Bronchial epithelial cell (primary cell): ENCODE measurements around the gene SEBOX. TPM values are rescaled to one million over a fixed set of nuclear protein-coding genes. Genes with fewer than 3 reads are reported as not detected.
A peak's percentile ranks its signal among the peaks of the same experiment; 100 is the strongest.

Experiments used
- DNase-seq: peaks from one replicate; pipeline ENCODE4 v3.0.0-alpha.2; 2010; ENCODE audit warnings: low read depth
- FAIRE-seq: peaks from 2 replicates; lab custom pipeline; 2011; peaks lifted over from hg19 to GRCh38; lab: Jason Lieb, UNC
- H3K27me3 ChIP-seq: 2 replicates; pipeline ENCODE4 v1.5.1; 2011; ENCODE audit warnings: low read length; ENCODE audit not compliant: control insufficient read depth, insufficient read depth
- H3K36me3 ChIP-seq: 2 replicates; pipeline ENCODE4 v1.5.1; 2011; ENCODE audit warnings: low read length; ENCODE audit not compliant: control insufficient read depth, insufficient read depth
- H3K4me3 ChIP-seq: 2 replicates; pipeline ENCODE4 v1.5.1; 2011; ENCODE audit warnings: mild to moderate bottlenecking, low read depth, low read length, control low read depth
- total RNA-seq: library from RNA; depleted of rRNA; stranded (reverse); fragments of >200 nt; gene quantifications from 2 replicates; pipeline ENCODE4 v1.2.1, GENCODE V29; 2014
- TF ChIP-seq, protein P1 (sequence below): IDR thresholded peaks from 2 replicates; pipeline ENCODE4 v1.5.1; 2011; ENCODE audit warnings: mild to moderate bottlenecking, moderate library complexity, low read length, control low read depth, inconsistent platforms; ENCODE audit not compliant: insufficient read depth, severe bottlenecking

SEBOX gene
- total RNA-seq, 1 donor from 2014 or later: not detected

GRCh38 chr17:28326114-28326513 is 38.9 kb downstream of the SEBOX start:
- H3K36me3 ChIP-seq: peaks cover 3% of the 10 kb centered on the region
- TF ChIP-seq, protein P1, sequence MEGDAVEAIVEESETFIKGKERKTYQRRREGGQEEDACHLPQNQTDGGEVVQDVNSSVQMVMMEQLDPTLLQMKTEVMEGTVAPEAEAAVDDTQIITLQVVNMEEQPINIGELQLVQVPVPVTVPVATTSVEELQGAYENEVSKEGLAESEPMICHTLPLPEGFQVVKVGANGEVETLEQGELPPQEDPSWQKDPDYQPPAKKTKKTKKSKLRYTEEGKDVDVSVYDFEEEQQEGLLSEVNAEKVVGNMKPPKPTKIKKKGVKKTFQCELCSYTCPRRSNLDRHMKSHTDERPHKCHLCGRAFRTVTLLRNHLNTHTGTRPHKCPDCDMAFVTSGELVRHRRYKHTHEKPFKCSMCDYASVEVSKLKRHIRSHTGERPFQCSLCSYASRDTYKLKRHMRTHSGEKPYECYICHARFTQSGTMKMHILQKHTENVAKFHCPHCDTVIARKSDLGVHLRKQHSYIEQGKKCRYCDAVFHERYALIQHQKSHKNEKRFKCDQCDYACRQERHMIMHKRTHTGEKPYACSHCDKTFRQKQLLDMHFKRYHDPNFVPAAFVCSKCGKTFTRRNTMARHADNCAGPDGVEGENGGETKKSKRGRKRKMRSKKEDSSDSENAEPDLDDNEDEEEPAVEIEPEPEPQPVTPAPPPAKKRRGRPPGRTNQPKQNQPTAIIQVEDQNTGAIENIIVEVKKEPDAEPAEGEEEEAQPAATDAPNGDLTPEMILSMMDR: no peak
- DNase-seq: peak; percentile 67
- no peak for FAIRE-seq
- no peaks in the 10 kb centered on the region for H3K27me3 ChIP-seq
- H3K4me3 ChIP-seq: no peak overlapping the region

DNA sequence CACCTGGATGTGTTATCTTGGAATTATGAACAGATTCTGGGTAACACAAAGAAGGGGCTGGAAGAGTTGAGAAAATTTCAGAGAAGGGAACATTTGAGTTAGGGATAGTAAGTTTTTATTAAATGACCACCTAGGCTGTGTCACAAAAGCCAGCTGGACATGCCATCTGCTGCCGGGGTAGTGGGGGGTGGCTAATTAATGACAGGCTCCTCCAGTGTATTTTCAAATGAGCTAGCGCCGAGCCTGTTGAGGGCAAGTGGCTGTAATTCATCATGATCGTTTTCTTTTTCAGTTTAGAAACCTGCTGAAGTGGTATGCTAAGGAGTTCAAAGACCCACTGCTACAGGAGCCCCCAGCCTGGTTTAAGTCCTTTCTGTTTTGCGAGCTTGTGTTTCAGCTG is 39.8 kb downstream of the SEBOX start:
- no peak for FAIRE-seq
- TF ChIP-seq, protein P1: no peak
- Histone ChIP-seq H3K27me3 (no peaks in the 10 kb centered on the region), H3K4me3 (no peak overlapping the region), H3K36me3 (no peaks in the 10 kb centered on the region)
- no peak for DNase-seq

DNA sequence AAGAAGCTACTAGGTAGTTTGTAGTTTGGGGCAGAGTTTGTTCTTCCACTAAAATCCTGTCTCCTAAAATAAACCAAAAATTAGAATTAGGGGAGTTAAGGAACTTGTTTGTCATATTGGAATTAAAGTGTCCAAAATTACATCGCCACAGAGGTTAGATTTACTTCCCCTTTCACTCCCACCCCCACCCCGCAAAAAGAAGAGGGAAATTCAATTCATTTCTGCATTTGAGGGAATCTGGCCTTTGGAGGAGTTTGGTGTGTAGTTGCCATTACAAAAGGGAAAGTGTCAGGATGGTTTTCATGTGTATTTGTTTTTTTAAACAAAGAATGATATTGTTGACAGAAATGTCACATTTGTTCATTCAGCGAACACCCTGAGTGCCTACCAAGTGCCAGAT is 40.2 kb downstream of the SEBOX start:
- no peaks in the 10 kb centered on the region for H3K36me3 ChIP-seq
- FAIRE-seq: no peak
- TF ChIP-seq, protein P1: no peak

DNA sequence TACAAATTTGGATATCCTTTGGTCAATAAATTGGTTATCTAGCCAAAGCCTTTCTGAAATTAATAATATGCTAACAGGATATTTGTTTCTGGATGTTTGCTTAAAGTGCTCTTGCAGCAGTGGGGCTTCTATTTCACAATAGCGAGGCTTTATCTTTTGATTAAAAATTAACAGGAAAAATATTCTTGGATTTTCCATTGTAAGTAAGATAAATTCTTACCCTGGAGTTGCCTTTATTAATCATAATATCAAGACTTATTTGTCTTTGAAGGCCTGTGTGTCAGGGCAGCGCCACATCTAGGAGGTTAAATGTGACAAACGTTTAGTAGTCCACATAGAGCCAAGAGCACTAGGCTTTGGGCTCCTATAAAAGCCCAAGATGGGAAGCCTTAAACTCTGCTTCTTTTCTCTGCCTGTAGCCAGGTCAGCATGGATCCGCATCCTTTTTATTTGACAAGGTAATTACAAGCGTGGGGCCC is 40.7 kb downstream of the SEBOX start:
- Histone ChIP-seq H3K36me3 (no peaks in the 10 kb centered on the region), H3K4me3 (no peak overlapping the region), H3K27me3 (no peaks in the 10 kb centered on the region)
- TF ChIP-seq, protein P1: no peak
- DNase-seq: no peak
- FAIRE-seq: no peak

More for the DNA sequence above, 40.2 kb downstream of the SEBOX start:
- no peaks in the 10 kb centered on the region for H3K27me3 ChIP-seq
- H3K4me3 ChIP-seq: no peak overlapping the region
- no peak for DNase-seq

DNA sequence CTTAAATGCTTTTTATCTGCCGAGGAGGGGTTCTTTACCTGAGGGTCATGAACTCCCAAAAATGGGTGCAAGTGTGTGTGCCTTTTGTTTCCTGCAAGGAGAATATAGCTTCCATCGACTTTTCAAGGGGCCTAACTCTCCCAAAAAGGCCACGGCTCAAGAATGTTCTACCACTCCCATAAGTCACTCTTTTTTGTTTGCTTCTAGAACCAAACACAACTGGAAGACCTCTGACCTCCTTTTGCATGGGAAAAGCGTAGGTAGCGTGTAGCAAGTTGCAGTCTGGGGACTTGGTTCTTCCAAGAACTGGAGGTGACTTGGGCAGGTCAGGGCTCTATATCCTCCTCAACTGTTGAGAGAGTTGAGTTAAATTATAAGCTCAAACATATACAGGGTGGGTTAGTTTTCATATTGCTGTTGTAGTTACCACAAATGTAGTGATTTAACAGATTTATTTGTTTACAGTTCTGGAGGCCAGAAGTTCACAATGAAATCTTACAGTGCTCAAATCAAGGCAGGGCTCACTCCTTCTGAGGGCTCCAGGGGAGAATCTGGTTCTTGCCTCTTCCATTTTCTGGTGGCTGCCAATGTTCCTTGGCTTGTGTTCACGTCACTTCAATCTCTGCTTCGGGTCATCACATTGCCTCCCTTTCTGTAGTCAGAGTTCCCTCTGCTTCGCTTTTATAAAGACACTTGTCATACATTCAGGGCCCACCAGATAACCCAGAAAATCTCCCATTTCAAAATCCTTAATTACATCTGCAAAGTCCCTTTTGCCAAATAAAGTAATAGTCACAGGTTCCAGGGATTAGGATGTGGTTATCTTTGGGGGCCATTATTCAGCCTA is 44.6 kb downstream of the SEBOX start:
- TF ChIP-seq, protein P1: no peak
- no peaks in the 10 kb centered on the region for H3K36me3 ChIP-seq
- no peak for DNase-seq
- FAIRE-seq: no peak
- no peaks in the 10 kb centered on the region for H3K27me3 ChIP-seq
- no peak overlapping the region for H3K4me3 ChIP-seq
